SU-DHL-6 (cell line): Measurements from ENCODE around the gene PLCXD1.

Experiments
- H2AFZ ChIP-seq: fragments of 200-600 bp; sonication (generic); 2 replicates; pipeline ENCODE4 v1.6.1; 2014; ENCODE audit warnings: low read depth, mild to moderate bottlenecking, moderate library complexity, mixed read lengths, antibody characterized with exemption, low read length; ENCODE audit not compliant: severe bottlenecking
- H3F3A ChIP-seq: fragments of 200-600 bp; shearing (Covaris generic); 2 replicates; pipeline ENCODE4 v1.6.0; 2016; ENCODE audit warnings: antibody characterized with exemption, mild to moderate bottlenecking; ENCODE audit not compliant: insufficient read depth
- H3K27ac ChIP-seq: fragments of 200-600 bp; sonication (generic); 2 replicates; pipeline ENCODE4 v1.5.1; 2016; ENCODE audit warnings: low read depth, mild to moderate bottlenecking, low read length, moderate library complexity, mixed read lengths
- H3K27me3 ChIP-seq: fragments of 200-600 bp; sonication (generic), shearing (Covaris generic); 2 replicates; pipeline ENCODE4 v1.6.0; 2014; ENCODE audit warnings: mild to moderate bottlenecking, low read length
- H3K36me3 ChIP-seq: fragments of 200-600 bp; sonication (generic); 2 replicates; pipeline ENCODE4 v1.6.1; 2014; ENCODE audit warnings: mild to moderate bottlenecking, low read length, mixed read lengths
- H3K4me2 ChIP-seq: fragments of 300-600, 200-600 bp; shearing (Covaris generic), sonication (generic); 2 replicates; pipeline ENCODE4 v1.6.0; 2014; ENCODE audit warnings: low read length, low read depth, mild to moderate bottlenecking; ENCODE audit not compliant: poor library complexity, severe bottlenecking
- H3K4me3 ChIP-seq: fragments of 200-600 bp; sonication (generic); 2 replicates; pipeline ENCODE4 v1.5.1; 2014; ENCODE audit warnings: antibody characterized with exemption, low read length, mild to moderate bottlenecking, mixed read lengths; ENCODE audit not compliant: insufficient read depth, poor library complexity, severe bottlenecking
- H3K79me2 ChIP-seq: fragments of 200-600 bp; sonication (generic); 2 replicates; pipeline ENCODE4 v1.6.1; 2014; ENCODE audit warnings: mild to moderate bottlenecking, low read length, moderate library complexity; ENCODE audit not compliant: insufficient read depth
- H3K9ac ChIP-seq: fragments of 200-600 bp; sonication (generic); 2 replicates; pipeline ENCODE4 v1.7.0; 2014; ENCODE audit warnings: mild to moderate bottlenecking, low read length
- H3K9me2 ChIP-seq: fragments of 200-600 bp; sonication (generic); replicated peaks from 2 replicates; pipeline ENCODE4 v1.6.1; 2014; ENCODE audit warnings: low read length; ENCODE audit not compliant: insufficient read depth
- H3K9me3 ChIP-seq: fragments of 200-600 bp; sonication (generic); 2 replicates; pipeline ENCODE4 v1.6.1; 2014; ENCODE audit warnings: low read length, mixed read lengths; ENCODE audit not compliant: insufficient read depth
- H4K20me1 ChIP-seq: fragments of 200-600 bp; sonication (generic); 2 replicates; pipeline ENCODE4 v1.6.1; 2014; ENCODE audit warnings: low read depth, mild to moderate bottlenecking, antibody characterized with exemption, low read length, moderate library complexity, mixed read lengths
- CTCF ChIP-seq: fragments of 200-600 bp; sonication (generic); IDR thresholded peaks from one replicate; pipeline ENCODE4 v1.5.1; 2017; ENCODE audit warnings: antibody characterized with exemption, mild to moderate bottlenecking, low read length, moderate library complexity; ENCODE audit not compliant: insufficient read depth, poor library complexity, severe bottlenecking
- EZH2phosphoT487 ChIP-seq: fragments of 200-600 bp; sonication (generic), shearing (Covaris generic); conservative IDR thresholded peaks from 2 replicates; pipeline ENCODE4 v1.6.1; 2018; ENCODE audit warnings: mild to moderate bottlenecking, antibody characterized with exemption, low read length, moderate library complexity, mixed read lengths

PLCXD1 gene

GRCh38 chrX:344371-344901, 63.3 kb downstream of the PLCXD1 start:
- no peaks in the 10 kb centered on the region for H3K9me2 ChIP-seq
- no peaks in the 10 kb centered on the region for H3K27me3 ChIP-seq
- H3K4me3 ChIP-seq = no peak overlapping the region
- no peak overlapping the region for H2AFZ ChIP-seq
- no peaks in the 10 kb centered on the region for H3K79me2 ChIP-seq
- H3F3A ChIP-seq = no peaks in the 10 kb centered on the region
- H3K27ac ChIP-seq = no peak overlapping the region
- no peak for TF ChIP-seq EZH2phosphoT487
- no peak for TF ChIP-seq CTCF
- H3K9ac ChIP-seq = no peak overlapping the region
- no peaks in the 10 kb centered on the region for H3K36me3 ChIP-seq
- no peak overlapping the region for H3K4me2 ChIP-seq
- H3K9me3 ChIP-seq = no peaks in the 10 kb centered on the region
- H4K20me1 ChIP-seq = no peaks in the 10 kb centered on the region

- H3K27me3 ChIP-seq = no peaks in the 10 kb centered on the region
- H3F3A ChIP-seq = no peaks in the 10 kb centered on the region
- H3K9me2 ChIP-seq = no peaks in the 10 kb centered on the region
- TF ChIP-seq CTCF (no peak), EZH2phosphoT487 (no peak)
- no peak overlapping the region for H3K9ac ChIP-seq
- no peak overlapping the region for H3K4me2 ChIP-seq
- H3K27ac ChIP-seq = no peak overlapping the region
- H3K4me3 ChIP-seq = no peak overlapping the region
- H3K36me3 ChIP-seq = no peaks in the 10 kb centered on the region
- H3K79me2 ChIP-seq = no peaks in the 10 kb centered on the region
- H2AFZ ChIP-seq = no peak overlapping the region
- no peaks in the 10 kb centered on the region for H3K9me3 ChIP-seq
- no peaks in the 10 kb centered on the region for H4K20me1 ChIP-seq
Observed at GRCh38 chrX:345020-345925, 64.1 kb downstream of the PLCXD1 start.

- H3K4me2 ChIP-seq = no peak overlapping the region
- no peak overlapping the region for H3K4me3 ChIP-seq
- H3K9me2 ChIP-seq = no peaks in the 10 kb centered on the region
- H3K27me3 ChIP-seq = no peaks in the 10 kb centered on the region
- no peaks in the 10 kb centered on the region for H3K9me3 ChIP-seq
- no peaks in the 10 kb centered on the region for H3F3A ChIP-seq
- no peak overlapping the region for H3K9ac ChIP-seq
- H3K27ac ChIP-seq = no peak overlapping the region
- H4K20me1 ChIP-seq = no peaks in the 10 kb centered on the region
- no peaks in the 10 kb centered on the region for H3K36me3 ChIP-seq
- TF ChIP-seq EZH2phosphoT487 (no peak), CTCF (no peak)
- H3K79me2 ChIP-seq = no peaks in the 10 kb centered on the region
- H2AFZ ChIP-seq = no peak overlapping the region
Observed at GRCh38 chrX:346034-346813, 65.0 kb downstream of the PLCXD1 start.
